HTERT RPE-1 (cell line): ENCODE results near the gene LIMCH1.

Experiments used
- in situ Hi-C: fragments of 300-500 bp; cut with MboI; formaldehyde crosslinking; loops from 4 replicates; pipeline ENCODE4 v1.14.3; 2020; ENCODE audit warnings: low sequenced_read_pairs

The LIMCH1 gene

DNA sequence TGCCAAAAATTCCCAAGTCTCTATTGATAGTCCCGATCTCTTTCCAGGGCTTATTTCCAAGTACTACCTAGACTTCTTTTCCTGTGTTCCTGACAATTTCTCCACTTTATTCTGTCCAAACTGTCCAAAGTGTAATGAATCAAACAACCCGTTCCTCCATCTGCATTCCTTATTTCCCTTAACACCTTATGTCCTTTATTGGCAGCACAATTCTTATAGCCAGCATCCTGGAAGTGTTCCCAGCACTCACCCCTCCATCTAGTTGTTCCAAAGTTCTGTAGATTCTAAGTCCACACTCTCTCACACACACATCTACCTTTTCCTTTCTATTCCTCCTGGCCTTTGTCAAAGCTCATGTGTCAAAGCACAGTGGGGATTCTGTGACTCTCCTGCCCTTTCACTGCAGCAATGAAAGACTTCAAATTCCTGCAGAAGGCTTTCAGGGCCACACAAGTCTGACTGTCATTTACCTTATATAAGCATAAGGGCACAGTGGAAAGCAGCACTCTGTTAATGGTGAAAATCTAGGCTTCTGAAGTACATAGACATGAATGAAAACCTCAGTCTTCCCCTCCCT is 22.1 kb downstream of the LIMCH1 start:
- in situ Hi-C loops = no loop called here

DNA sequence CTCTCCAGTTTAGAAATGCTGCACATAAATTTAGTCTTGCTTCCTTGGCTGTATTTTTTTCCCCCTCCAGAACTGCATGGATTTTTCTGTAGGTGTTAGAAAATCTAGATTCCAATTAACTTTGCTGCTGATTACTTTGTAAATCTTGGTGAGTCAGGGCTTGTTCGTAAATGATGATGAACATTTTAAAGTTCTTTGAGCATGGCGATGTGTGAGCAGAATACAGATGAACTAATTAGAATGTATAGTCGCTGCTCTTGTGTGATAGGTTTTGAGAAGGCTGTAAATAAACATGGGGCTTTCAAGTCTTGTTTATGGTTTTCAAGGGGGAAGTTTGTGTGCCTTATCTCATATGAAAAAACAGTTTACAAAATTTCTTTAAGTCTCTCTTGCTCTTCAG is 23.3 kb downstream of the LIMCH1 start:
- in situ Hi-C loops = no loop called here

DNA sequence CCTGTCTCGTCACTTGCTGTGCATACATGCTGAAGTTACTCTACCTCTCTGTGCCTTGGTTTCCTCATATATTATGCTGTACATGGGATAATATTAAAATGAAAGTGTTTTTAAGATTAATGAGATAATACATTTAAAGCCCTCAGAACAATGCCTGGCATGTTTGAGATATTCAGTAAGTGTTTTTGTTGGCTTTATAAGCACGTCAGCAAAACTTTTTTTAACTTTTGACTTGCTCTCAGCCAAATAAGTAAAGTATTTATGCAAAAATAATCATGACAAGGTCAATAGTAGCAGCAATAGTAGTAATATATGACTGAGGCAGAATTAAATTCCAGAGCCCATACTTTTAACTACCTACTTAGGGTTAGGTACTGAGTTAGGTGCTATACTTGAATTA is 29.2 kb downstream of the LIMCH1 start:
- in situ Hi-C loops = no loop called here

DNA sequence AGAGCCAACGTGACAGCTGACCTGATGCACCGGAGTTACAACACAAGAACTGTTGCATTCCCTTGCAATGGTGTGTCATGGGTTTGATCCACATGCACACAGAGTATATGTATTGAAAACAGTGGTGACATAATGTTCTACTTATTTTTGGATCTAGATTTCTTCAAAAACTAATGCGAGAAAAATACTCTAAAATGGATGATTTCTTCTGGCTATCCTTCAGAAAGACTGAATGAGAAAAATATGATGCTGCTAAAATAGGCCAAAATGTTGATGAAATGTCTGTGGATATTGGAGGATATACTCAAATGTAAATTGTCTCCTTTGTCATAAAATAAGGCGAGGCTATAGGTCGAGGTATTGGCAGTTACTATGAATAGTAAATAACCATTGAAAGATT is 30.4 kb downstream of the LIMCH1 start:
- in situ Hi-C loops = no loop called here

DNA sequence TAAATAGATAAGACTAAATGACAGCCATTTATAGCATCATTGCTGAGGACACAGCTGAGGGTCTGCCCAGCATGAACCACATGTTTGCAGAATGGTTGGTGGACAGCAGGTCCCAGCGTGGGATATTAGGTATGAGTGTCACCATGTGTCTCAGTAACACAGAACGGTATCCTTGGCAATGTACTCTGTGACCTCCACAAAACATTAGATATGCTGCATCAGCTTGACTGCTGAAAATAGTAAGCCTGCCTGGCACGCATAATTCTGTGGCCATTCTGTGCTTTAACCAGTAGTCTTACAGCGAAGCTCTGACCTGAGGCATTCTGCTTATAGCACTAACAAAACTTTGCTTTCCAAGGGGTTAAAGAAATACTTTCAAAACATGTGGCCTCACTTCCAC is 32.0 kb downstream of the LIMCH1 start:
- in situ Hi-C loops = no loop called here

DNA sequence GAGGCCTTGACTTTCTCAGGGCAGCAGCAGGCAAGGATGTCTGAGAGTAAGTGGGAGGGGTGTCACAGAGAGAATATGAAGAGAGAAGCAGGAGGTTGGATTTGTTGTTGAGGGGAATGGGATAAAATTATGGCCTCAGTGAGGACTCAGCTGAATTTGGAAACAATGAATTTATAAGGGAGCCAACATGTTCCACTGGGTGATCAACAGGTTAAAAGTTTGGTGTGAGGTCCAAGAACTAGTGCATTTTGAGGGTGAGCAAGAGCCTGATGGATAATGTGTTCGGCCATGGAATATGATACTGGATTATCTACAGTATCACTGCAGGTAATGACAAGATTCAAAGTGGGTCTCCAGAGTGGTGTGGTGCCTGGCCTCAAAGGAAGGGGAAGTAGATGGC is 33.5 kb downstream of the LIMCH1 start:
- in situ Hi-C loops = no loop called here

DNA sequence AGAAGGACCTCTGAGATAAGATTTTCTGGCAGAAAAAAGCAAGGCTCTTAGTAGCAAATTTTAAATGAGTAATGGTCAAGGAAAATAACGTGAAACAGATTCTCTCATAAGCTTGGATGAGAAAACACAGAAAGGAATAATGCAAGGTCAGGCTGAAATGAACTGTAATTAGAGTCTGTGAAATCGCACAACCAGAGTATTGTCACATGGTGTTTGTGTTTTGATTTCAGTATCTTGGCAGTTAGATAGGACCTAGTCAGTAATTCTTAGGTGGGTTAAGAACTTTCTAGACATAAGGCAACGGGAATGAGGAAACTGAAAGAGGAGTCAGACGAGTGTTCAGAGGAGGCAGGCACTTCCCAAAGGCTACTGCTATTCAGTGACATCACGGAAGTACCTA is 34.6 kb downstream of the LIMCH1 start:
- in situ Hi-C loops = no loop called here

DNA sequence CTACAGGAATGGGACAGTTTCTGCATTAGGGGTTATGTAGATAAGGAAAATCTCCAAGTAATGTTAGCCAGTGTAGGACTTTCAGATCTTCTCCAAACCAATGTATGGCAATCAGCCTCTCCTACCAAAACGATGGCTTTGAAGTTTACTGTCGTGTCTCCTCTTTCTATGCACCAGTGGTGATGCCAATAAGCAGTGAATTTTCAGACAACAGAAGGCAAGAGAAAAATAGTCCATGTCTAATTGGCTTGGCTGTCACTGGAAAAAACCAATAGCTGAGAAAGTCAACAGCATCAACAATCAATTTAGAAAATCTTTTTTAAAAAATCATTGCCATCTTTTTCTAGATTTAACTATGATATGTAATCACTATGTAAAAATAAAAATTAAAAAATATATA is 35.0 kb downstream of the LIMCH1 start:
- in situ Hi-C loops = no loop called here

DNA sequence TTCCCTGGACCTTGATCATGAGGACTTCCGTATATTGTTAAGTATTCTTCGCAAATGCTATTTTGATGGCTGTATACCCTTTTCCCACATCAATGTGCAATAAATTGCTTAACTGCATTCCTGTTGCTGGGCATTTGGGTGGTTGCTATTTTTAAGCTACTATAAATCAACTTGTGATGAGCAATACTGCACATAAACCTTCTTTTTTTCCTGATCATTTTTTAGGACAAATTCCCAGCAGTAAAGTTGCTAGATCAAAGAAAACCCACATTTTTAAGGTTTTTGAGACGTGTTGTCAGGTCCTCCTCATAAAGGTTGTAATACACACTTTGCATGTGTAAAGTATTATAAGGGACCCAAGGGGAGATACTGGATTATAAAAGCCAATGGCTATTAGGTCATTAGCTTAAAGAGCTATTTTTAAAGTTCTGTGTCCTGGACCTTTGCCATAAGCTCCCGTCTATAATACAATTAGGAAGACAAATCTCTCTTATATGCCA is 35.6 kb downstream of the LIMCH1 start:
- in situ Hi-C loops = no loop called here

DNA sequence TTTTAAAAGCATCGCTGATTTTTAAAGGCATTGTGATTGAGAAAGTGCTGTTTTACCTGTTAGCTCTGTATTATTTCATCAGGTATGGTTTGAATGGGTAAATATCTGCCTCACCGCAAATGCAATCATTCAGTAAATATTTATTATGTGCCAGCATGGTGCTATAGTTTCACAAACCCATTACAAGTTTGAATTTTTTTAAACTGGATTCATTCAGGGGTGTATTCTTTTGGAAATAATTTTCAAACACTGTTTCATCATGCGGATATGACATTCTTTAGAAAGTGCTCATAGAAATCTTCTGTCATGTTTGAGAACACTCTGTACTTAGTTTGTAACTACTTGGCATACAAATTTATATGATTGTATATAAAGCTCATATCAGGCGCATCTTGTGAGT is 37.2 kb downstream of the LIMCH1 start:
- in situ Hi-C loops = no loop called here

DNA sequence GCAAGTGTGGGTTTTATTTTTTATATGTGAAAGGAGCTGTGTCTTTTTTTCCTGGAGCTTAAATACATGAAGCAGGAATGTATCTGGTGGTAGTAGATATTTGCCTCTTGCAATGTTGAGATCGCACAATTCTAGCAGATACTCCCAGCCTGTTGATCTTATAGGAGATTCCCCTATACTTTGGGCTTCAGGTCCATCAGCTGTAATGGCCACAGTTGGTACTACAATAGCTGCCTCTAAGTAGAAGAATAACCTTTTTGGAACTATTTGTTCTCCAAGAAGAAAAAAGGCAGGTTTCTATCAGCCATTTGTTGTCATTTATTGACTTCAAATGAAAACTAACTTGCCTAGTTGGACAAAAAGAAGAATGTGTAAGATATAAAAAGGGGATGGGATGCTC is 37.7 kb downstream of the LIMCH1 start:
- in situ Hi-C loops = no loop called here

DNA sequence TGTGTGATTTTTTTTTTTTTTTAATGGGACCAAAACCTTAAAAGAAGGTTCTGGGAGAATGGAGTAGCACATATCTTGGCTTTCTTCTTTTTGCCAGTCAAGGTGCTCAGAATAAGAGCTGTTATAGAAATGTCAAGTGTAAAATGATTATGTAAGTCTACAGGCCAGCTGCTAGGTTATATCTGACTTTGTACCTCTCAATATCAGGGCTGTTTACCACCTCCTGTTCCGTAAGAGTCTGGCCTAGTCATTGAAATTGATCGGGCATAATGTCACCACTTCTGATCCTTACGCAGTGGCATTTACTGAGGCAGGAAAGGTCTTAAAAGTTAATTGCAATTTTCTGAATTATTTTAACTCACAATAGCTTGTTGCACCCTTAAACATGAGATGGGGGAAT is 41.1 kb downstream of the LIMCH1 start:
- in situ Hi-C loops = no loop called here

DNA sequence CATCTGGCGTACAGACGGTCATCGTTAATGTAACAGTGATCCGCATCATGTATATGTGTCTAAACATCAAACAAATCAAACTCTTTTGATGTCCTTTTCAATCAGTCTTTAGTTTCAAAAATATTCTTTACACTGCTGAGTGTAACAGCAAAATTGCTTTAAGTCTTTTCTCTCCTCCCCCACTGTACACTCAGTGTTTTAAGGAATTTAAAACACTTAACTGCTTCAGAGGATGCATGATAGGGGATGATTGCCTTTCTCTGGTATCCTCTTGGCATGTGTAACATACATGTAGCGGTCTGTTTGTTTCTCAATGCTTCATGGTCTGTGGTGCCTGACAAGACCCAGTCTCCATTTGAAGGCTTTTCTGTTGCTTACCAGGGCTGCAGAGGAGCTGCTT is 41.6 kb downstream of the LIMCH1 start:
- in situ Hi-C loops = no loop called here

DNA sequence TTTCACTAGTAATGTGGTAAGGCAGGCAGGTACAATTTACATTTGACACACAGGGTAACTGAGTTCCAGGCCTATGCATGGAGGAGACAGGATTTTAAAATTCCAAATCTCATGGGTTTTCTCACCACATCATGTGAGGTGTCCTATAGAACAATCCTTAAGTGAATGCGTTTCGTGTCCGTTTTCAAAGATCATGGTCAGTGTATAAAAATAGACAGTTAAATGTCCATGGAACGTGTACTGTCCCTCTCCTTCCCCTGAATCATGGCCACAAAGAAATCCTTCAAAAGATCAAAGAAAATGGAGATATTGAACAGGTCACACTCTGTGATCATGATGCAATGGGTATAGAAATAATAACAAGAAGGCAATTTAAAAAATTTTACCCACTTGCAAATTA is 42.0 kb downstream of the LIMCH1 start:
- in situ Hi-C loops = no loop called here

DNA sequence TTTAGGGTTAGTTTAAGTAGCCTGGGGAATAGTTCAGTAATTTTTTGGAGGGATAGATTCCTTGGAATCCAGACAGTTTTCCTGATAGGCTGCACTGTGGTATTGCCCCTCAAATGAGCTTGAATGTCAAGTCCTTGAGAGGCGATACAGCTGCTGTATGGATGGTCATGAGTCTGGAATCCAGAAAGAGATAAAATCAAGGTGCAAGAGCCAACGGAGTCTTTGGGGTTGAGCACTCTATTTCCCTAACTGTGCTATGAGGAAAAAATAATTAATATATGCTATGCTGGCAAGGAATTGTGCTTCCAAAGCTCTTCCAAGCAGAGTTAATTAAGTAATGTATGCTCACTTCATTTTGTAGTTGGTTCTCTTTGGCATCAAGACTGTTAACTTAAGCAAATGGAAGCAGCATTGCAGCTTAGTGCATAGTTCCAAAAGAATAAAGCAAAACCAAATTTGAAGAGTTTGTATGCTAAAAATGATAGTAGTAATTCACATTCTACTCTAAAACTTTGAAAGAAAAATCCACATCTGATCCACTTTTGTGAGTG is 48.8 kb downstream of the LIMCH1 start:
- in situ Hi-C loops = no loop called here

DNA sequence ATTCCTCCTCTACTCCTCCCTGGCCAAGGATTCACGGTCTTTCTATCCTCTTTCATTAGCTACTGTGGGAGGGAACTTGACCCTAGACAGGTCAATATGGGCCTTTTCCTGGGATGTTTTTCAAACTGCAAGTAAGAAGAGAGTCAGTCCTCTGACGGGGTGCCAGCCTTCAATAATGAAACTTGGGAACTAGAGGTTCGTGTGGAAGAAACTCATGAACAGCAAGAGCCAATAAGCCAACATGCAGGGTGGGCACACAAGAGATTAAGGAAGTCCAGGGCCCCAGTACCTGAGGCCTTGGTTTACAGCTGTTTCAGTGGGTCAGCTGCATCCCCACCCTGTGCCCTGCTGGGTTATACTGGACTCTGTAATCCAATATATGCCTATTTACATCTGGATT is 49.3 kb downstream of the LIMCH1 start:
- in situ Hi-C loops = no loop called here

DNA sequence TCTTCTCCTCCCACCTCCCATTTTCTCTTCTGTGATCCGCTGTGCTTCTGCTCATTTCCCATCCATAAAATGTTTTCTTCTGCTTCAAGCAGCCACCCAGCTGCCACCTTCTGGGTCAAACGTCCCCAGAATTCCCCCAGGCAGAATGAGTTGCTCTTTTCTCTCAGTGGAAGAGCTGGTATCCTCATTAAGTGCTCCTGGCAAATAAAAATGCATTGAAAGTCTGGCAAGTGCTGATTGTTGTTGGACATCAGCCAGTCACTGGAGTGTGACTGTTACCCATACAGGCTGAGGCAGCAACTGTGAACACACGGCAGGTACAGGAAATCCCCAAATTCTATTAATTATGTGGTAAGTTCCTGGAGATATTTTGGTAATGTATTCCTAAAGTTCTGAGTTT is 52.6 kb downstream of the LIMCH1 start:
- in situ Hi-C loops = no loop called here

DNA sequence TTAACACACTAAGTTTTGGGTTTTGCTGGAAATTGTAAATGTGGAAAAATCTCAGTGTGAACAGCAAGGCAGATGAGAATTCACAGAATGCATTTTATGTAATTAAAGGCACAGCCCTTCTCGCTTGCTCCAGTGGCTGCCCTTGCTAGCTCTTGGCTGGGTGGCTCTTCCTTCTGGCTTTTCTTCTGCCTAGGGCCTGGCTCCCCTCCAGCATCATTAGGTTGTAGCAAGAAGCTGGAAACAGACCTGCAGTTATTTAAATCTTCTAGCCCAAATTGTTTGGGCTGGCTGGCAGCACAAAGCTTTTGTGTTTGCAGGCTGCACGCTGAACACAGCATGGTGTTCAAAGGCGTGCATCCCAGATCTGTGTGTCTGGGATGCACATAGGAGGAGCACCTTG is 56.5 kb downstream of the LIMCH1 start:
- in situ Hi-C loops = no loop called here

DNA sequence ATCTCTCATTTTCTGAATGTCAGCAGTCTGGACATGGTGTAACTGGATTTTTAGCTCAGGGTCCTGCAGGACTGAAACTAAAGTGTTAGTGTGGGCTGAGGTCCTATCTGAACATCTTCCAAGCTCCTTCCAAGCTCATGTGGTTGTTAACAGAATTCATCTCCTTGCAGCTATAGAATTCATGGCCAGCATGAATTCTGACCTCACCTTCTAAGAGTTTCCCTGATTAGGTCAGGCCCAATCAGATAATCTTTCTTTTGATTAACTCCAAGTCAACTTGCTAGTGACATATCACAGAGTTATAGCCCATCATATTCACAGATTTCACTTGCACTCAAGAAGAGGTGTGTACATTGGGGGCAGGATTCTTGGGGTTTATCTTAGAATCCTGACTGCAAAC is 59.5 kb downstream of the LIMCH1 start:
- in situ Hi-C loops = no loop called here

DNA sequence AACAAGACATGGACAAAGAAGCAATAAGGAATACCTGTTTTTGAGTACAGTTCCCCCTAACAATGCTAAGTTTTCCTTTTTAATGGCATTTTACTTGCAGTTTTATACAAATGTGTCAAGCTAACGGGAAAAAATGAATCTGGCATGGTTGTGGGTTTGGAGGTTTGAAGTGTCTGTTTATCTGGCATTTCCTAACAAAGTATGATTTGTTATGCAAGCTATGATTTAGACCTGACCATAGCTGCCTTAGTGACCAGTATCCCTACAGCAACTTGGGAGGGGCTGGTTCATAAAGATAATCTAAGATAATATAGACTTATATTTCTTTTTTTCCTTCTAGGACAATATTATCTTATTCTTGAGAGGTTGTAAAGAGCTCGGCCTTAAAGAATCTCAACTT is 60.6 kb downstream of the LIMCH1 start:
- in situ Hi-C loops = no loop called here

DNA sequence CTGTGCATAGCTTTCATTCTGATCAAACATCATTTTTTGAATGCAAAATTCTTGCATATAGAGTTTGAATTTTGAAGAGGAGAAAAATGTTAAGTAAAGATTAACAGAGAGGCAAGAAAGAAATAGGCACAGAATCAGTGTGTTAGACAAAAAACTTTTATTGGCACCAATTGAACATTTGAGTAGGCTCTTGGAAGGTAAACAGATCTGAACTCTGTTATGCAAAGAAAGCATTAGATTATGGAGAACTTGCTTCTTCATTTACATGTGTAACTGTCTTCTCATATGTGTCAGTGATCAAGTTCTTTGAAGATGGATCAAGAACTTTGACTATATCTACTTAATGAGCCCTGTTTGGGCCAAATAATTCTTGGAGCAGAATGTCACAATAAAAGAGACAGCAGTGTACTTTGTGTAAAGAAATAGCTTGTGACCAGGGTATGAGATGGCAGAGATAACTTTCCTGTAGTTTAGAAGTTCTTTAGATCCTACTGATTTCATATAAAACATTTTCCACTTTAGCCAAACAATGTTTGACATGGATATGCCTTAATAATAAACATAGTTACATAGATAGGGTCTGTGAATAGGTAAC is 61.3 kb downstream of the LIMCH1 start:
- in situ Hi-C loops = no loop called here

DNA sequence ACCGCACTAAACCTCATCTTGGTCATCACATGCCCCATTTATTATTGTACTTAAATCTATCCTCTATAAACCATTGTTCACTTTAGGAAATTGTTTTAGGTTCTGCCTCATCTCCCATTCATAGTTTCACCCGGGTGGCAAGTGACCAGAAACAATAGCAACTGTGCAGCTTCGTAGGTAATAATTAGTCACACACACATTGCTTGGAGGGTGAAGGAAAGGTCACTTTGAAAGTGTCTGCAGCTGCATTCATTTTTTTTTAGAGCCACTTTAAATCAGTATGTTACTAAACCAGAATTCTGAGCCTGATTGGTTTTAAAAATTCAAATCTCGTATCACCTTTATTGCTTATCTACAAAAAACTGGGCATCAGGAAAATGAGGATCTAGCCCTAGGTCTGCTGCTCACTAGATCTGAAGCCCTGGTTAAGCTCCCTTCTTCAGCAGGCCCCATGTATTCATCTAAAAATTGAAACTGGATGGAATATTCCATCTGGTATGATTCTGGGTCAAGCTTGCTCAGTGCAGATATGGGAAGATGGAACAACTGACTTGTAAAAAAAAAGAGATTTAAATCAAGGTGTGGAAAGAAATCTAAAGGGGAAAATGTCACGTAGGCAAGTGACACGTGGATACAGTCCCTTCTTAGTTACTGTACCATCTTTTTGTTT is 62.4 kb downstream of the LIMCH1 start:
- in situ Hi-C loops = no loop called here
